A549 (cell line): Measurements from ENCODE around the gene EGFL8.

ENCODE experiments used
- BHLHE40 ChIP-seq: IDR thresholded peaks from 2 replicates; pipeline ENCODE4 v1.6.1; 2012; ENCODE audit warnings: low read depth, low read length, inconsistent platforms
- KDM1A ChIP-seq: fragments of 200-600 bp; sonication (generic); IDR thresholded peaks from 2 replicates; pipeline ENCODE4 v1.6.1; 2016; ENCODE audit warnings: low read depth, mild to moderate bottlenecking
- MAX ChIP-seq: IDR thresholded peaks from 2 replicates; pipeline ENCODE4 v1.6.1; 2012
- MYC ChIP-seq: IDR thresholded peaks from 2 replicates; pipeline ENCODE4 v1.6.1; 2012; ENCODE audit warnings: mild to moderate bottlenecking, inconsistent platforms, low read length, improper control_type of control experiment, borderline replicate concordance
- RAD21 ChIP-seq, 2 experiments: fragments of >200 bp in 1 of 2; sonication (Bioruptor Twin) in 1 of 2; formaldehyde crosslinking in 1 of 2; IDR thresholded peaks in 1 of 2; conservative IDR thresholded peaks in 1 of 2; 2 replicates in 1 of 2; 3 replicates in 1 of 2; pipeline ENCODE4 v1.6.1; 2012 to 2018; ENCODE audit warnings: inconsistent platforms in 1 of 2
- RARB ChIP-seq: fragments of 250-450 bp; sonication (Bioruptor Pico); IDR thresholded peaks from 2 replicates; pipeline ENCODE4 v1.8.0; 2021; ENCODE audit warnings: mild to moderate bottlenecking, moderate library complexity
- TF ChIP-seq, protein P1 (sequence below): fragments of >200 bp; sonication (Bioruptor Twin); formaldehyde crosslinking; IDR thresholded peaks from 3 replicates; pipeline ENCODE4 v1.5.1; 2016

DNA sequence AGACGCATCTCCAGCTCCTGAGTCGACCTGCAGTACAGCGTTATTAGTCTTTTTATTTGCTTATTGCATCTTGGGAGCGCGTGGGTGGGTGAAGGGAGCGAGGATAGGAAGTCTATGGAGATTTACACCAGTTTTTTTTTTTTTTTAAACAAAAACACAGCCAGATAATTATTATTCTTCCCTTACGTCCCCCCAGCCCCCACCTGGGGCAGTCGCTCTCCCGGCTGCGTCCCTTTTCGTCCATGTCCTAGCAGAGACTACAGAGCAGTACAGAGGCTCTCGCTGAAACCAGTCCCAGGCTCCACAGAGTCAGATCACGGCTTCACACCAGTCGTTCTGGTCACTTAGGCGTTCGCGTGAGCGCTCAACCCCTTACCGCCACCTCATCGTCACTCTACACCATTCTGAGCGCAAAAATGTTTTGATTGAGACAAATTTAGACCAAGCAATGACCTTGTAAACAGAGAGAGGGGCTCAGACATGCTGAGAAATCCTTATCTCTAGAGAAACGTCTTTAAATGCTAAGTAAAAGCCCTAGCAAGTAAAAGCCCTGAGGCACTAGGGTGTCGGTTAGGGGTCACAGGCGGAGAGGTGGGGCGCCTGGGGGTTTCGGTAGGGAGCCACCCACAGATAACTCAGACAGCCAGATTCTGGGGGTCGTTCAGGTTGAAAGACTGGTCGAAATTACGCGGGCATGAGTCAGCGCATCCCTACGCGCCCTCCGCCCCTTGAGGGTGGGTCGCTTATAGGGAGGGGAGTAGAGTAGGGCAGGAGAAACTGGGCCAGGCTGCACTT lies 11.4 kb upstream of the EGFL8 start:
- no peak for TF ChIP-seq BHLHE40
- TF ChIP-seq, protein P1, sequence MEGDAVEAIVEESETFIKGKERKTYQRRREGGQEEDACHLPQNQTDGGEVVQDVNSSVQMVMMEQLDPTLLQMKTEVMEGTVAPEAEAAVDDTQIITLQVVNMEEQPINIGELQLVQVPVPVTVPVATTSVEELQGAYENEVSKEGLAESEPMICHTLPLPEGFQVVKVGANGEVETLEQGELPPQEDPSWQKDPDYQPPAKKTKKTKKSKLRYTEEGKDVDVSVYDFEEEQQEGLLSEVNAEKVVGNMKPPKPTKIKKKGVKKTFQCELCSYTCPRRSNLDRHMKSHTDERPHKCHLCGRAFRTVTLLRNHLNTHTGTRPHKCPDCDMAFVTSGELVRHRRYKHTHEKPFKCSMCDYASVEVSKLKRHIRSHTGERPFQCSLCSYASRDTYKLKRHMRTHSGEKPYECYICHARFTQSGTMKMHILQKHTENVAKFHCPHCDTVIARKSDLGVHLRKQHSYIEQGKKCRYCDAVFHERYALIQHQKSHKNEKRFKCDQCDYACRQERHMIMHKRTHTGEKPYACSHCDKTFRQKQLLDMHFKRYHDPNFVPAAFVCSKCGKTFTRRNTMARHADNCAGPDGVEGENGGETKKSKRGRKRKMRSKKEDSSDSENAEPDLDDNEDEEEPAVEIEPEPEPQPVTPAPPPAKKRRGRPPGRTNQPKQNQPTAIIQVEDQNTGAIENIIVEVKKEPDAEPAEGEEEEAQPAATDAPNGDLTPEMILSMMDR: no peak
- TF ChIP-seq KDM1A: no peak
- no peak for TF ChIP-seq RAD21 (conservative IDR thresholded peaks at IDR 0.05 in 1 of 2, IDR thresholded peaks at IDR 0.05 in 1 of 2)
- no peak for TF ChIP-seq MYC
- no peak for TF ChIP-seq MAX
- no peak for TF ChIP-seq RARB (CRISPR knock-in tag)
